ENCODE measurements around the gene CRISPLD2.
A peak's percentile ranks its signal among the peaks of the same experiment; 100 is the strongest.
"Not testable (repeated sequence)": the region's sequence is repeated elsewhere in the genome, so short reads cannot be mapped to it uniquely, and the experiment has no call there.

The CRISPLD2 gene

DNA sequence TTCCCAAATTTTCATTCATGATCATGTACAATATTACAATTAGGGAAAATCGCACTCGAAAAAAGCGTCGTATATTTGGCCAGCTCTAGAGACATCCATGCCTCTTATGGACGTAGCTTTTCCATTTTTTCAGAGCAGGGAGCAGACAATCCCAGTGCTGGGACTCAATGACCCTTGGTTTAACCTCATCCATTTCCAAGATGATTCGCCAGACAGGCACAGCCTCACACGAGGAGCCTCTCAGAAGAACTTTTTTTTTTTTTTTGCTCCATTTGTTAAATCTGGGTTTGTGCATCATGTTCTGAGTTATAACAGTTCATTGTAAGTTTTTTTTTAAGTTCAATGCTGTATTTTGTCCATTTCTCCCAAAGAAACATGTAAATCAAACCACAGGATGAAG is 99.5 kb downstream of the CRISPLD2 start:
- DNase-seq, result no peak

DNA sequence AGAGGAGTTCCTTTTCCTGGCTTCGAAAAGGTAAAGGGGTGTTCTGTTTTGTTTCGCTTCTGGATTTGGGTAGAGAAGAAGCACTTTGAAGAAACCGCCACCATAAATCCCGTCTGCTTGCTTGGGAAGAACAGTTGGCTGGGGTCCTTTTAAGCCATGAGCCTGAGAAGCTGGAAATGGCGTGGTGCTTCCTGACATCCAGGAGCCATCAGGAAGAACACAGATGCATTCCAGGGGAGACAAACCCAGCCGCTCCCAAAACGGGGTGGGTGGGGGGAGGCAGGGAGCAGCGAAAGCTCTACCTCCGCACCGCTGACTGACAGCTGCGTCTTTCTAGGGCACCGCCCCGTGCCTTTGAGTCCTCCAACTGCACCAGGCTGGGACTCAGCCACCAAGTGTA is 99.9 kb downstream of the CRISPLD2 start:
- no peak for DNase-seq

DNA sequence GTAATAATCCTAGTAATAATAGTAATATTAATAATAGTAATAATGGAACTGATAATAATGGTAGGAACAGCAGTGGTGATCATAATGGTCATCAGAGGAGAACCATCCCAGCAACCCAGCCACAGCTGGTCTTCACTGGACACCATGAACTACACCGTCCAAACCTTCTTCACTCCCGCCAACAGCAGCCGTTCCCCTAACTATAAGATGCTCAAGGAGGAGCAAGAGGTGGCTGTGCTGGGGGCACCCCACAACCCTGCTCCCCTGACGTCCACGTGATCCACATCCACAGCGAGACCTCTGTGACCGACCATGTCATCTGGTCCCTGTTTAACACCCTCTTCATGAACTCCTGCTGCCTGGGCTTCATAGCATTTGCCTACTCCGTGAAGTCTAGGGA is 100.5 kb downstream of the CRISPLD2 start:
- DNase-seq, result no peak

DNA sequence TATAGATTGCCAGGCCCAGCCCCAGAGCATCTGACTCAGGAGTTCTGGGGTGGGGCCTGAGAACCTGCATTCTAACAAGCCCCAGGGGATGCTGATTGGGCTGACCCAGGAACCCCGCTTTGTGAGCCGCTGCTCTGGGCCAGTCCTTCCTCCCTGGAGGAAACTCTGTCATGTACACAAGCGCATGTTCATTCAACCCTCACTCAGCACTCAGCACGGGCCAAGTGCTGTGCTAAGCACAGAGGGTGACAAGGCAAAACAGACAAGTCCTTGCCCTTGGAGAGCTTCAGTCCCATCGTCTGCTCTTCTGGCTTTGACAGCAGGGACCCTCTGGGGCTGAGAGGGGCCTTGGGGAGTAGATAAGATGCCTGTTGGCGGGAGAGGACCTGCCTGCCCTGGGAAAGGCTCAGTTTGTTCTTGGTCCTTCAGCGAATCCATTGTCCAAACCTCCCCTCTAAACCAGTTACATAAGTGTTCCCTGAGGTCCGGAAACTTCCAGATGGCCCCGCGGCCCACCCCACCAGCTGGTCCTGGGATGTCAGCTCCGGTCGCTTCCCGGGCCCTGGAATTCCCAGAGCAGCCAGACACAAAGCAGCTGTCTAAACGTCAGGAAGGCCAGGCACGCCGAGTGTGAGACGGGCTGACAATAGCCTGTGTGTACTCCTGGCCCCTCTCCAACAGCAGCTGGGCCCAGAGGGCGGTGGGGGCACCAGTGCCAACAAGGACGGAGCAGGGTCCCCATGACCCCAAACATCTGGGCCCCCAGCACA is 102.8 kb downstream of the CRISPLD2 start:
- DNase-seq, result no peak

DNA sequence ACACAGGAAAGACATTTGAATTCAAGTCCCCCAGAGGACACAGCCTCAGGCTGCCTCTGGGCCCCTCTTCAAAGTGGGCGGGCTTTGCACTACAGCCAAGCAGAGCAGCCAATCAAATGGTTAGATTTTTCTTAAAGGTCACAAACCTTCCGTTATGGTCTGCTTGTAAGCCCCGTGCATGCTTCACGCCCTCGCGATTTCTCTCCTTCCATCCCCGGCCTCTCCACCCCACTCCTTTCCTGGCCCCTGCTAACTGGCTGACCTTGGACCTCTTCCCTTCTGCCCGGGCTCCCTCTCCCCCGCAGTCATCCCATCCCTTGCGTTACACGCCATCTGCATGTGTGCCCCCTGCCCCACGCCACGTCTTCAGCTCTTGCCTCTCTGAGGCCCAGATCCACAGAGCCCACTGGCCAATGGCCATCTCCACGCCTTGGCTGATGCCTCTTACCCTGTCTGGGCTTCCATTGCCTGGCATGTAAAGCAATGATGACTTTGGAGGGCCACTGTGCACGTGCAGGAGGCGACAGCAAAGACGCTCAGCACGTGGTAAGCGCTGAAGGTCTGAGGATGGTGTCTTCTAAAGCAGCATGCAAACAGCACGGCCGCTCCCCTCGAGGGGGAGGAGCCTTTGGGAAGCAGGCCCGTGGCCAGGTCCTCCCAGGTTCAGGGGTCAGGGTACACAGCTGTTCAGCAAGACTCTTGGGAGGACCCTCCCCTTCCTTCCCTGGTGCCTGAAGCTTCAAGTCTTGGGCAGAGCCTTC is 104.7 kb downstream of the CRISPLD2 start:
- DNase-seq, result no peak

DNA sequence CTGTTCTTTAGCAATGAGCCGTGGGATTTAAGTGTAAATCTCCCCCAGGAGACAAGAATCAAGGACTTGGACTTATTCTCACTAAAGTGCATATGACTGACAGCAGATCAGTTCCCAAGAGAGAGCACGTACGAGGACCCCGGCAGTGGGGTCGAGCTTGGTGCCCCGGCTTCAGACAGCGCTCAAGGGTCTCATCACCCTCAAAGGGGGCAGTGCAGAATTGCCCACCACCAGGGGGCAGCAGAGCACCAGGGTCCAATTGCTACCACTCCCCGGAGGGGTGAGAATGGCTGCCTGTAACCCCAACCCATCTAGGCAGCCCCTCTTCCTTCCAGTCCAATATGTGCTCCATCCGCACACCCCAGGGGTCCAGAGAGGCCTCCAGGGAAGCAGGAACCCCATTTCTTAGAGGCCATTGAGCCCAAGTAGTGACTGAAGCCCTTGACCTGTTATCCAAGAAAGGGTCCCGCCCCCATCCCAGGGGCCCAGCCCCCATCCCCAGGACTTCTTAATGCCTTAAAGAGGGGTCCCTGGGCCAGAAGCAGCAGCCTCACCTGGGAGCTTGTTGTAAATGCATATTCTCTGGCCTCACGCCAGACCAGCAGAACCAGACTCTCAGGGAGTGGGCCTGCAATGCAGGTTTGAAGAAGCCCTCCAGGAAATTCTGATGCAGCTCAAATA is 105.4 kb downstream of the CRISPLD2 start:
- DNase-seq, result peak; percentile 75

DNA sequence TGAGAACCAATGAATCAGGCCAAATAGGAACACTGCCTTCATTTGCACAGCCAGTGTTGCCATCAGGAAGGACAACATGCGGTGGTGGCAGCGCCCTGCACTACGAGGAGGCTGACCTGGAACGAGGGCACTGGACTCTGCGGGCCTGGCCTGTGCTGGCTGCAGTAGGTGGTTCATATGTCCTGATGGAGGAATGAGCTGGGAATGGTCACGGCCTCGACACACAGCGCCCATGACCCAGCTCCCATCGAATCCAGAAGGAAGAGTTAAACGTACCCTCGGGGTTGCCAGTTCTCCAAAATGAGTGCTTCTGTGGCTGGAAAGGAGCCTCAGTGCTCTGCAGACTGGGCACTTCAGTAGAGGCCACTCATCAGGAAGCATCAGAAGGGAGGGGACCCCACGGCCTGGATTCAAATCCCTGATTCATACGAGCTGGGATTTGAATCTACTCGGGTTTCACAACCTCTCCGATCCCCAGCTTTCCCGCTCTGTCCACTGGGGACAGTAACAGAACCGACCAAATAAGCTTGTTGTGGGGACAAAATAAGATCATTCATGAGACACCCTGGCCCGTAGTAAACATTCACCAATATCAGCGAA is 106.1 kb downstream of the CRISPLD2 start:
- no peak for DNase-seq

DNA sequence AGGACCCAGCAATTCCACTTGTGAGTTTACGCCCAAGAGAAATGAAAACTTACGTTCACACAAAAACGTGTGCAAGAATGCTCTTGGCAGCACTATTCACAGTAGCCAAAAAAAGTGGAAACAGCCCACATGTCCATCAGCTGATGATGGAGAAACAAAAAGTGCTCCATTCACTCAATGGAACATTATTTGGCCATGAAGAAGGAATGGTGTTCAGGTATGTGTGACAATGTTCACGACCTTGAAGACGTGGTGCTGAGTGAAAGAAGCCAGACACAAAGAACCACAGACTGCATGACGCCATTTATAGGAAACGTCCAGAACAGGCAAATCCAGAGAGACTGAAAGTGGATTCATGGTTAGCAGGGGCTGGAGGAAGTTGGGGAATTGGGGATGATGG is 106.7 kb downstream of the CRISPLD2 start:
- DNase-seq, result no peak

DNA sequence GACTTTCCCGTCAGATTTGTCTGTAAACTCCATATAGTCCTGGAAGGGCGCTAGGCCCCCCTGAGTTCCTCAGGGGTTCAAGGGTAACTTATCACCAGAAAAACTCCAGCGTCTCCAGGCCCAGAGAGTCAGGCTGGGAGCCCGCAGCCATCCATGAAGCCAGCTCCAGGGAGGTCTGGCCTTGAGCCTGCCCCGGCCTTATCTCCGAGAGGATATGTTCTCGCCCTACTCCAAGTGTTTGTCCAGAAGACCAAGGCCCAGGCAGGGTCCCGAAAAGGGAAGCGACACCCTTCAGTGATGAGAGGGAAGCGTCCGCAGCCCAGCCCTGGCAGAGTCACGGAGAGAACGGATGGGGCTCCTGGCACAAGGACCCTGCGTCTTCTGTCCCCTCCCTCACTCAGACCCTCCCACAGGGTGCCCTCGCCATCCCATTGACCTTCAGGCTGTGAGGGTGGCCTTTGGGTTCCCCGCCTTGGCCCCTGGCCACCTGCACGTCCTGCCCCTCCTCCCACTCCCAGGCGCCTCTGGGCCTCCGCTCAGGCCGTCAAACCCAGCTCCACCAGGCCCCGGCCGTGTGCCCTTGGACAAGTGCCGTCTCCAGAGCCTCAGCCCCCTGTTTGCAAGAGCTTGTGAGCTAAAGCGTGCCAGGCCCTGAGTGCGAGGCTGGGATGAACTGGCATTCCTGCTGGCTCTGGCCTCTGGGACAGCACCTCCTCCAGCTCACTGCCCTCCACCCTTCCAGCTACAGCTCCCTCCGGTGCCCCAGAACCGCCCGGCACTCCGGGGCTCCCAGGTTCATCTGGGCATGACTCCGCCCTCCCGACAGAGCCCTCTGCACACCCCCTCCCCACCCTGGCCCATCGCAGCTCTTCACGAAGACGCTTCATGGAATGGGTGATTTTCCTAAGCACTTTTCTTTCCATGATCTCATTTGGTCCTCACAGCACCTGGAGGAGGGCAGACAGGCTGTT is 108.1 kb downstream of the CRISPLD2 start:
- DNase-seq, result no peak

DNA sequence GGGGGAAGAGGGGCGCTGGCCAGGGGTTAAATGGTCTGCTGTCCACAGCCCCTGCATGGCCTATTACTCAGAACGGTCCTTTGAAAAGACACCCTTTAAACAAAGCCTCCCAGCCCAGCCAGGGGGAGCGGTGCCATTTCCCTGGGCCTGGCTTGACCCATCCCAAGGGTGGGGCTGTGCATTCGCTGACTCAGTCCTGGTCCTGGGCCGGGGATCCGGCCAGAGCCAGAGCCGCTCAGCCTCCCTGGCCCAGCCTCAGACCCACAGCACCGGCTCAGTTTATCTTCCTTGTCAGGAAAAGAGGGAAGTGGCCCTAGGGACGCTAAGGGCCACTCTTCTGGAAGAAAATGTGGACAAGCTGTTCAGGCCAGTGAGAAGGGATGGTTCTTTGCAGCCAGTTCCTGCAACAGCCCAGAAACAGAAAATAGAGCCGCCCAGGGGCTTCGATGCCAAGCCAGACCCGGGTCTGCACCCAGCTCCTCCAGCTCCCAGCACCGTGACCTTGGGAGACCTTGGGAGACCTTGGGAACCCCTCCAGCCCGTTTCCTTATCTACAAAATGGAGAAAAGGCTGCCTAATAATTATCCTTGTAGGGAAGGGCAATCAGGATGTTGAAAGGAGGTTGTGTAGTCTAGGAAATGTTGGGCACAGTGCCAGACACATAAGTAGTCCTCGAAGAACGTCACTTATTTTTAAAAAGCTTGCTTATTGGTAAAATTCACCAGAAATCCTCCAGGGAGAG is 109.1 kb downstream of the CRISPLD2 start:
- DNase-seq, result no peak

DNA sequence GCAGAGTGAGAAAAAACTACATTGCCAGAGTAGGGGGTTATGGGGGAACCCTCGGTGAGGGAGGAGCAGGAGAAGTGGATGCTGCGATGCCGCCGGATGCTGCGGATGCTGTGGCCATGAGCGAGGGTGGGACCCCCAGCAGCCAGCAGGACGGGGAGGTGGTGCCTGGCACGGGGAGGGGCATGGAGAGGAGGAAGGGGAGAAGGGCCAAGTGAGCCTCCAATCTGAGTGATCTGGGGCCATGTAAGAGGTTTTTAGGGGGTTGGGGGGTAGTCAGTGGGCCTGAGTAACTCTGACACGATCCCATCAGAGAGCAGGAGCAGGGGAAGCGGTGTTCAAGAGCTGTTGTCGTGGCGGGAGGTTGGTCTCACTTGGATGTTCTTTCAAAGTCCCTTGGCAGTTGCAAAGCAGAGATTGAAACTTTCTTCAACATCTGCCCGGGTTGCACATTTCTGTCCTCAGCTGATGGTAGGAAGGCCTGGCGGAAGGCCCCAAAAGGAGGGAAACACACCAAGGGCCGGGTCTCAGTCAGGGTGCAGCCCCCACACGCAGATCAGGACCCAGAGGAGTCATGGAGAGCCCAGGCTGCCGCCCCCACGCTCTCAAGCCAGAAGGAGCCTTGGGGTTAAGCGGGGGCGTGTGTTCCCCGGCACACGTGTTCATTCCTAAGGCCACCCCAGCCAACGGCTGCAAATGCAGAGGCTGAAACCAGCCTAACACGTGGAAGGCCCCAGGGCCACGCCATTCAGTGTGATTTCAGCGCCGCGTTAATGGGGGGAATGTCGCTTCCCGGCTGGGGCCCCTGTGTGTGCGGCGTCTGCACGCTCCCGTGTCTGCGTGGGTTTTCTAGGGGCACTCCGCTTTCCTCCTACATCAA is 109.9 kb downstream of the CRISPLD2 start:
- peak; percentile 6 for DNase-seq

DNA sequence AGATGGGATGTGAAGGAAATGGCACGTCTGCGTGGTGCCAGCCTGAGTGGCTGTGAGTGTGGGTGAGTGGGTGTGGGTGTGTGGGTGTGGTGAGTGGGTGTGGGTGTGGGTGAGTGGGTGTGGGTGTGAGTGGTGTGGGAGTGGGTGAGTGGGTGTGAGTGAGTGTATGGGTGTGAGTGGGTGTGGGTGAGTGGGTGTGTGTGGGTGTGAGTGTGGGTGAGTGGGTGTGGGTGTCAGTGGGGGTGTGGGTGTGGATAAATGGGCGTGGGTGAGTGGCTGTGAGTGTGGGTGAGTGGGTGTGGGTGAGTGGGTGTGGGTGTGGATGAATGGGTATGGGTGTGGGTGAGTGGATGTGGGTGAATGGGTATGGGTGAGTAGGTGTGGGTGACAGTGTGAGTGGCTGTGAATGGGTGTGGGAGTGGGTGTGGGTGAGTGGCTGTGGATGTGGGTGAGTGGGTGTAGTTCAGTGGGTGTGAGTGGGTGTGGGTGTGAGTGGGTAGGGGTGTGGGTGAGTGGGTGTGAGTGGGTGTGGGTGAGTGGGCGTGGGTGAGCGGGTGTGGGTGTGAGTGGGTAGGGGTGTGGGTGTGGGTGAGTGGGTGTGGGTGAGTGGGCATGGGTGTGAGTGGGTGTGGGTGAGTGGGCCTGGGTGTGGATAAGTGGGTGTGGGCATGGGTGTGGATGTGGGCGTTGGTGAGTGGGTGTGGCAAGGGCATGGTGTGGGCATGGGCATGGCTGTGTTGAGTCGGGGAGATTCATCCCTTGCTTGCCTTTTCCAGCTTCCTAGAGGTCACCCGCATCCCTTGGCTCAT is 110.7 kb downstream of the CRISPLD2 start:
- DNase-seq, result no peak

DNA sequence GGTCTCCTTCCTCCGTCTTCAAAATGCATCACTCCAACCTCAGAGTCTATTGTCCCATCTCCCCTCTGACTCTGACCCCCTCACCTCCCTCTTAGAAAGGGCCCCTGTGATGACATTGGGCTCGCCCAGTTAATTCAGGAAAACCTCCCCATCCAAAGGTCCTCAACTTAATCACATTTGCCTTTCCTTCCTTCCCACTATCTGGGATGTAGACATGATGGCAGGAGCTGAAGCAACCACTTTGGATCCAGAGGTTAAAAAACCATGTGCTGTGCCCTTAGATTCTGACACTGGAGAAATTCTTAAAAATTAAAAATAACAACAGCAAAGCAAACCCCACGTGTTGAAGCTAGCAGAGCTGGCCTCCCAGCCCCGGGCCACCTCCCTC is 111.3 kb downstream of the CRISPLD2 start:
- no peak for DNase-seq

DNA sequence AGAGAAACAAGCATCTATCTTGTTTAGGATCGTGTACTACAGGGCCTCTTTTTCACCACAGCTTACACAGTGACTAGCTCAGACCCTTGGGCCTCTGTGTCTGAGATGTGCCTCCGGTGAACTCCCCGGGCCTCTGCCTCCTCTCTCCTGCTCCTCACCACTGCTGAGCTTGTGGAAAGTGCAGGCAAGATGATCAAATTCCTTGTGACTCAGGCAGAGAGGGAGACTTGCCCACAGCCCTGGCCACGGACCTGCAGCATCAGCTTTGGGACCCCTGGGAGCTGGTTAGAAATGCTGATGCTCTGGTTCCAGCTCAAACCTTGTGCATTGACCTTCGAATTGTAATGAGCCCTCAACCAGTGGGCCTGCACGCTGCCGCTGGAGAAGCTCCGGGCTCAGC is 111.7 kb downstream of the CRISPLD2 start:
- no peak for DNase-seq

DNA sequence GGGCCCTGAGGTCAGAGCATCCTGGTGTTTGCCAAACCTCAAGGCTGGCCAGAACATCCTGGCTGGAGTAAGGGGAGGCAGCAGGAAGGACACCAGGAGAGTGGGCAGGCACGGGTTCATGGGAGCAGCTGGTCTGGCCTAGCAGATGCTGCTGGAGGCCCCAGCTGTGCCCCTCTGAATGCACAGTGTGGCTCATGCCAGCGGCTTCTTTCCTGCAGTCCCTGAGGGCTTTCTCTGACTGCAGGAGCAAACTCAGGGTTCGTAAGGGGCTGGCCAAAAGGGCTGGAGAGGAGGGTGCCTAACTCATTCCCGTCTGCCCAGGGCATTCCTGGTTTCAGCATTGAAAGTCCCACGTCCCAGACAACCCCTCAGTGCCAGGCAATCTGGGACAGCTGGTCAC is 112.9 kb downstream of the CRISPLD2 start:
- DNase-seq, result no peak

DNA sequence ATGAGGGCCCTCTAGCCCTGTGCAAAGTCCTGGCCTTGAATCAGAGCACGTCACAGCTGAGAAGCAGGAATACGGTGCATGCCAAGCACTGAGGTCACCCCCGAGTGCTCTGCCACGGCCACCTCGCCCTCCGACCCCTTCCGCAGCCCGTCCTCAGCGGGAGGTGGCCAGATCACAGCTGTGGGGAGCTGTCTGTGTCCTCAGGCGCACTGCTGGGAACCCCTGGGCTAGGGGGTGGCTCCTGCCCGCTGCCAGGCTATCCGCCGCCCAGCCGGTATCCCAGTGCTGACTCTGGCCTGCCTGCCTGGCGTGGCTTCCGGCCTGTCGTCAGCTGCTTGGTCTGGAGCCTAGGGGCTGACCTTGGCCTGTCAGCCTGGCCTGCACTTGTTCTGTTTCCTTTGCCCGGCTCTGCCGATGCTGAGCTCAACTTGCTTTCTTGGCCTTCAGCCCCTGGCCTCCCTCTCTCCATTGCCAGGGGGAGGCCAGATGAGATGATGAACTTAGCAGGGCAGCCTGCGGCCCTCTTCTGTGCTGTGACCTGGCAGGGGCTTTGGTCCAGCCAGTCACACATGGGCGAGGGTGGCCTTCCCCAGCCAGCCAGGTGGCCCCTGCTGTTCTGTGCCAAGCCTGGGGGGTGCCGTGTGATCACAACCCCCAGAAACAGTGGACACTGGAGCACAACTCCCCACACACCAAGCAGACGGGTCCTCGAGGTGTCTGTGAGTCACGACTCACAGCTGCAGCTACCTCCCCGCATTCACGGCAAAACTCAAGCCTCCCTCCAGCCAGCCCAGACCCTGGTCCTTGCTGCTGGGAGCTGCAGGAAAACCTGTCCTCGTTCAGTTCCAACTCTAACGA is 114.2 kb downstream of the CRISPLD2 start:
- DNase-seq, result no peak

DNA sequence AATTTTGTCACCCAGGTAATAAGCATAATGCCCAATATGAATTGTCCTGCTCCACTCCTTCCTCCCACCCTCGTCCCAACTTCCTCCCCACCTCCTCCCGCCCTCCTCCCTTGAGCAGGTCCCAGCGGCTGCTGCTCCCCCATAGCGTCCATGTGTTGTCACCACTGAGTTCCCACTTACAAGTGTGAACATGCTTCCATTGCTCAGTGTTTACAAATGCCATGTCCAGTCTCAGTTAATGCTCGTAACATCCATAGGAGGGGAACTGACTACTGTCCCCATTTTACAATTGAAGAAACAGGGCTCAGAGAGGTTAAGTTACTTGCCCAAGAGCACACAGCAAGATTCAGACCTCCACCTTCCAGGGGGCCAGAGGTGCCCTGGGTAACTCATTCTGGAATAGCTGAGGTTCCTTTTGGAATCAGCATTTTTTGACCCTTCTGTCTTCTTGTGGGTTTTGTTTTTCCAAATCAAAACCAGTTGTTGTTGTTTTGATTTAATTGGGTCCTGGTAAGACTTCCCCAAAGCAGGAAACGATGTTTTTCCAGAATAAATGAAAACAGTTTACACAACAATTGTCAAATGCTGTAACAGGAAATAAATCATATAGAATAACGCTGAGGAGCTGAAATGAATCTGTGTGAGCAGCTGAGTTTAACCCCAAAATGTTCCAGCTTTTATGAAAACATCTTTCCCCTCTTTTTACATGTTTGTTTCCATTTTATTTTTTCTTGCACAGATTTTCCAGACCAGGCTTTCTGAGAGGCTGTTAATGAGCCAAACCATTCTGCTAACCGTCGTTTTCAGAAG is 117.6 kb downstream of the CRISPLD2 start:
- no peak for DNase-seq

DNA sequence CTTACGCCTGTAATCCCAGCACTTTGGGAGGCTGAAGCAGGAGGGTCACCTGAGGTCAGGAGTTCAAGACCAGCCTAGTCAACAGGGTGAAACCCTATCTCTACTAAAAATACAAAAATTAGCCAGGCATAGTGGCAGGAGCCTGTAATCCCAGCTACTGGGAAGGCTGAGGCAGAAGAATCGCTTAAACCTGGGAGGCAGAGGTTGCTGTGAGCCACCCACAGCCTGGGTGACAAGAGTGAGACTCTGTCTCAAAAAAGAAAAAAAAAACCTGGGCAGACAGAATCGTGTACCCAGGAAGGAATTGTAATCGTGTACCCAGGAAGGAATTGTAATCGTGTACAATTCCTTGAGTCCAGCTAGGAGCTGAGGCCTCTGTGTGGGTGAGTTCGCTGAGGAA is 118.8 kb downstream of the CRISPLD2 start:
- DNase-seq, result not testable (repeated sequence)

Measured in OCI-M1 (cell line).